22Rv1 (cell line): ENCODE data around the gene HOTAIR.

Experiments used
- H3K27ac ChIP-seq: fragments of 450-650 bp; 2 replicates; pipeline ENCODE4 v1.5.1; 2017
- ZFX ChIP-seq: fragments of 450-650 bp; IDR thresholded peaks from 2 replicates; pipeline ENCODE4 v1.6.1; 2017; ENCODE audit warnings: antibody characterized with exemption, borderline replicate concordance
- TF ChIP-seq, protein P1 (sequence below): fragments of 450-650 bp; IDR thresholded peaks from 2 replicates; pipeline ENCODE4 v1.5.1; 2017; ENCODE audit warnings: mild to moderate bottlenecking

HOTAIR gene

DNA sequence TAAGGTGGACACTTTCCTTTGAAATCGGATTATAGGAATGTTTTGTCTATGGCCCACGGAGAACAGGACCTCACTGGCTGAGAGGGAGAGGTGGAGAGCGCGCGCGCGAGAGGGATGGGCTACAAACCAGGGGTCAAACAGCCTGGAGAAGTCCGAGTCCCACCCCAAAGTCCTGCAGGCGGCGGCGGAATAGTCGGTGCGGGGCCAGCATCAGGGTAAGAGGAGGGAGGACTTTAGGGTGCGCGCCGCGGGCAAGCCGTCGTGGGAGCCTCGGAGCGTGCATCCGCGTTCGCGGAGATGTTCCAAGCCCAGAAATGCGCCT is 30.7 kb upstream of the HOTAIR start:
- TF ChIP-seq ZFX, result no peak
- TF ChIP-seq, protein P1, sequence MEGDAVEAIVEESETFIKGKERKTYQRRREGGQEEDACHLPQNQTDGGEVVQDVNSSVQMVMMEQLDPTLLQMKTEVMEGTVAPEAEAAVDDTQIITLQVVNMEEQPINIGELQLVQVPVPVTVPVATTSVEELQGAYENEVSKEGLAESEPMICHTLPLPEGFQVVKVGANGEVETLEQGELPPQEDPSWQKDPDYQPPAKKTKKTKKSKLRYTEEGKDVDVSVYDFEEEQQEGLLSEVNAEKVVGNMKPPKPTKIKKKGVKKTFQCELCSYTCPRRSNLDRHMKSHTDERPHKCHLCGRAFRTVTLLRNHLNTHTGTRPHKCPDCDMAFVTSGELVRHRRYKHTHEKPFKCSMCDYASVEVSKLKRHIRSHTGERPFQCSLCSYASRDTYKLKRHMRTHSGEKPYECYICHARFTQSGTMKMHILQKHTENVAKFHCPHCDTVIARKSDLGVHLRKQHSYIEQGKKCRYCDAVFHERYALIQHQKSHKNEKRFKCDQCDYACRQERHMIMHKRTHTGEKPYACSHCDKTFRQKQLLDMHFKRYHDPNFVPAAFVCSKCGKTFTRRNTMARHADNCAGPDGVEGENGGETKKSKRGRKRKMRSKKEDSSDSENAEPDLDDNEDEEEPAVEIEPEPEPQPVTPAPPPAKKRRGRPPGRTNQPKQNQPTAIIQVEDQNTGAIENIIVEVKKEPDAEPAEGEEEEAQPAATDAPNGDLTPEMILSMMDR, result no peak
- H3K27ac ChIP-seq, result no peak overlapping the region

GRCh38 chr12:54004841-54005530 is 30.2 kb upstream of the HOTAIR start:
- no peak overlapping the region for H3K27ac ChIP-seq
- TF ChIP-seq, protein P1, result no peak
- TF ChIP-seq ZFX, result no peak

DNA sequence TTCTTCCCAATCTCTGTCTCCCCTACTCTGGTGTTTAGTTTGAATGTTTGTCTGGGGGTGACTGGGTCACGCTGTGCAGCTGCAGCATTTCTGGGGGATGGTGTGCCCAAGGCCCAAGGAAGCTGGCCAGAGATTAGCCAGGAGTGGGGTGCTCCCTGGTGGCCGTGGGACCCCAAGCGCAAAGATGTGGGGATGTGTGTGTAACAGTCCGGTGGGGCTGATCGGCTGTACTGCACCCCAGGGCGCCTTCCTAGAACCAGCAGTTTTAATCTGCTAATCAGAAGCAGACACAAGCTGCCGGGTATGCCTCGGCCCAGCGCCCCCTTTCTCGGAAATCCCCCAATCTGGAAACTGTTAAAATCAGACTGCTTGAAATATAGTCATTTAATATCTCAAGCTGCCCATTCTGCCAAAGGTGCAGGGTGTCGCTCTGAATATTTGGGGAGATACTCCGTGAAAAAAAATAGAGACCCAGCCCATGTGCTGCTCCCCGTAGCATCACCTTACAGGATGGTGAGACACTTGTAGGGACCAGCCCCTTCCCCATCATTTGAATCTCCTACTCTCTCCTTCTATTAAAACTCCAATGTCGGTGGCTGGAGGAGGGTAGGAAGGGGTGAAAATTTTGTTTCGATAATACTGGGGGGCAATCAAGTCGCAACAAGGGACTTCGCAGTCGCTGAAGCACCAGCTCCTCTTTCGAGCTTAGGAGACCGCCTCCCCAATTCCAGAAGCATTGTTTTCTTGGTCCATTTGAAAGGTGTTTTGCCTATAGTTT is 29.5 kb upstream of the HOTAIR start:
- peak overlapping the region; percentile 22; the same call in 1 of the 2 replicates for H3K27ac ChIP-seq
- no peak for TF ChIP-seq ZFX
- TF ChIP-seq, protein P1, result no peak

- H3K27ac ChIP-seq, result peak overlapping the region; percentile 22; the same call in 1 of the 2 replicates
Measured at GRCh38 chr12:54003625-54004024, 28.9 kb upstream of the HOTAIR start.

DNA sequence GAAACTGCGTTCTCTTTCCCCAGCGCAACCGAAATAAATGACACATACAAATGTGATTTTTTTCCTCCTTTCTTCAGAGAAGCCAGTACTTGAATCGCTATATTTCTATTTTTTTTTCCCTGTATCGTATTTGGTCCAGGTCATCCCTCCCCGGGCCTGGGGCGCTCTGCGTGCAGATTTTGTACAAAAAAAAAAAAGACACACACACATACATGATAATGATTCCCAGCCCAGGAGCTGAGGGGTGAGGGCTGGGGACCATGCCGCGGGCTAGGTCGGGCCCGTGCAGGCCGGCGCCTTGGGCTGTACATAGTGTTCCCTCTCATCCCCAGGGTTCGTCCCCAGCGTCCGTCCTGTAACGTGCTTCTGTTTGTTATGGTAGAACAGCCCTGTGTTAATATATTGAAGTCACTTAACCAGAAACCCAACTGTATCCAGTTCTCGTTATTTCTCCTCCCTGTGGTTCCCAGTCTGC is 28.2 kb upstream of the HOTAIR start:
- TF ChIP-seq ZFX, result no peak
- TF ChIP-seq, protein P1, result no peak
- peak overlapping the region; percentile 22; the same call in 1 of the 2 replicates for H3K27ac ChIP-seq

More at GRCh38 chr12:54003625-54004024, 28.9 kb upstream of the HOTAIR start:
- TF ChIP-seq, protein P1, result no peak
- no peak for TF ChIP-seq ZFX

- TF ChIP-seq ZFX, result no peak
- TF ChIP-seq, protein P1, result no peak
- H3K27ac ChIP-seq, result no peak overlapping the region
Measured at GRCh38 chr12:54002278-54002914, 27.6 kb upstream of the HOTAIR start.
